ENCODE results near the gene NEK8.

NEK8 gene

DNA sequence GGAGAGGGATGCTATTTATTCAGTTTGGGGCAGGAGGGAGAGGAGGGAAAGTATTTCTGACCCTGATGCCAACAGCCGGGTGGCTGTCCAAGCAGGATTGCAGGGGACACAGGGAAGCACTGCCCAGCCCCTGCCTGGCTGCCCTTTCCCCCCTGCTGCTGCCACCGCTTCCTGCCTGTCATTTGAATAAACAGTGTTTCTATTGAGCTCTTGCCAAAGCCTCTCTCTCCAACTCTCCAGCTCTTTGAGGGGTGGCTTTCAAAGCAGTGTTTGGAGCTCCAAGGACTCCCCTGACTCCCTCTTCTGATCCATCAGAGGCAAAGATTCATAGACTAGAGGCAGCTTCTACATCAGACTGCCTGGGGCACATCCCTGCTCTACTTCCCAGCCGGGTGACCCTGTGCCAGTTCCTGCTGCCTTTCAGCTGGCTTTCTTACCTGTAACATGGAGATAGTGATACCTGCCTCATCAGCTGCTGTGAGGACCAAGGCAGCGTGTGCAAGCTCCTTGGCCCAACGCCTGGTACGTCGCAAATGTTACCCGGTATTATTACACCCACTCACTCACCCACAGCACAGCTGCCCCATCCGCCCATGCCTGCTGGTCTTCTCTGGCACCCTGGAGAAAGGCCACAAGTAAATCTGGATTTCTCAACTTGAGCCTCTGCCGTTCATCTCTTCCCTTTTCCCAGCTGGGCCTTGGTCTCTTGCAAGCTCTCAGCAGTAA is 26.4 kb upstream of the NEK8 start:
- TF ChIP-seq GLIS3 (CRISPR knock-in tag; IDR thresholded peaks at IDR 0.05) (no peak), RARB (CRISPR knock-in tag; IDR thresholded peaks at IDR 0.05) (no peak), TSHZ2 (CRISPR knock-in tag; IDR thresholded peaks at IDR 0.05) (no peak), PPARA (CRISPR knock-in tag; IDR thresholded peaks at IDR 0.05; ENCODE audit: borderline replicate concordance) (no peak), OSR1 (CRISPR knock-in tag; IDR thresholded peaks at IDR 0.05) (no peak)
- TF ChIP-seq, protein P1, sequence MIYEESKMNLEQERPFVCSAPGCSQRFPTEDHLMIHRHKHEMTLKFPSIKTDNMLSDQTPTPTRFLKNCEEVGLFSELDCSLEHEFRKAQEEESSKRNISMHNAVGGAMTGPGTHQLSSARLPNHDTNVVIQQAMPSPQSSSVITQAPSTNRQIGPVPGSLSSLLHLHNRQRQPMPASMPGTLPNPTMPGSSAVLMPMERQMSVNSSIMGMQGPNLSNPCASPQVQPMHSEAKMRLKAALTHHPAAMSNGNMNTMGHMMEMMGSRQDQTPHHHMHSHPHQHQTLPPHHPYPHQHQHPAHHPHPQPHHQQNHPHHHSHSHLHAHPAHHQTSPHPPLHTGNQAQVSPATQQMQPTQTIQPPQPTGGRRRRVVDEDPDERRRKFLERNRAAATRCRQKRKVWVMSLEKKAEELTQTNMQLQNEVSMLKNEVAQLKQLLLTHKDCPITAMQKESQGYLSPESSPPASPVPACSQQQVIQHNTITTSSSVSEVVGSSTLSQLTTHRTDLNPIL (CRISPR knock-in tag; IDR thresholded peaks at IDR 0.05; ENCODE audit: low read depth) = no peak
- TF ChIP-seq, protein P2, sequence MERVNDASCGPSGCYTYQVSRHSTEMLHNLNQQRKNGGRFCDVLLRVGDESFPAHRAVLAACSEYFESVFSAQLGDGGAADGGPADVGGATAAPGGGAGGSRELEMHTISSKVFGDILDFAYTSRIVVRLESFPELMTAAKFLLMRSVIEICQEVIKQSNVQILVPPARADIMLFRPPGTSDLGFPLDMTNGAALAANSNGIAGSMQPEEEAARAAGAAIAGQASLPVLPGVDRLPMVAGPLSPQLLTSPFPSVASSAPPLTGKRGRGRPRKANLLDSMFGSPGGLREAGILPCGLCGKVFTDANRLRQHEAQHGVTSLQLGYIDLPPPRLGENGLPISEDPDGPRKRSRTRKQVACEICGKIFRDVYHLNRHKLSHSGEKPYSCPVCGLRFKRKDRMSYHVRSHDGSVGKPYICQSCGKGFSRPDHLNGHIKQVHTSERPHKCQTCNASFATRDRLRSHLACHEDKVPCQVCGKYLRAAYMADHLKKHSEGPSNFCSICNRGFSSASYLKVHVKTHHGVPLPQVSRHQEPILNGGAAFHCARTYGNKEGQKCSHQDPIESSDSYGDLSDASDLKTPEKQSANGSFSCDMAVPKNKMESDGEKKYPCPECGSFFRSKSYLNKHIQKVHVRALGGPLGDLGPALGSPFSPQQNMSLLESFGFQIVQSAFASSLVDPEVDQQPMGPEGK (CRISPR knock-in tag; IDR thresholded peaks at IDR 0.05; ENCODE audit: borderline replicate concordance) = no peak
- TF ChIP-seq, protein P3, sequence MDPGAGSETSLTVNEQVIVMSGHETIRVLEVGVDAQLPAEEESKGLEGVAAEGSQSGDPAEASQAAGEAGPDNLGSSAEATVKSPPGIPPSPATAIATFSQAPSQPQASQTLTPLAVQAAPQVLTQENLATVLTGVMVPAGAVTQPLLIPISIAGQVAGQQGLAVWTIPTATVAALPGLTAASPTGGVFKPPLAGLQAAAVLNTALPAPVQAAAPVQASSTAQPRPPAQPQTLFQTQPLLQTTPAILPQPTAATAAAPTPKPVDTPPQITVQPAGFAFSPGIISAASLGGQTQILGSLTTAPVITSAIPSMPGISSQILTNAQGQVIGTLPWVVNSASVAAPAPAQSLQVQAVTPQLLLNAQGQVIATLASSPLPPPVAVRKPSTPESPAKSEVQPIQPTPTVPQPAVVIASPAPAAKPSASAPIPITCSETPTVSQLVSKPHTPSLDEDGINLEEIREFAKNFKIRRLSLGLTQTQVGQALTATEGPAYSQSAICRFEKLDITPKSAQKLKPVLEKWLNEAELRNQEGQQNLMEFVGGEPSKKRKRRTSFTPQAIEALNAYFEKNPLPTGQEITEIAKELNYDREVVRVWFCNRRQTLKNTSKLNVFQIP (CRISPR knock-in tag; IDR thresholded peaks at IDR 0.05; ENCODE audit: borderline replicate concordance, low read depth) = no peak
- ATAC-seq = no peak

GRCh38 chr17:28702752-28703150 is 25.8 kb upstream of the NEK8 start:
- ATAC-seq = no peak
- TF ChIP-seq RARB (CRISPR knock-in tag; IDR thresholded peaks at IDR 0.05) = no peak
- TF ChIP-seq, protein P2 (CRISPR knock-in tag; IDR thresholded peaks at IDR 0.05; ENCODE audit: borderline replicate concordance) = no peak
- no peak for TF ChIP-seq ZNF8 (CRISPR knock-in tag; IDR thresholded peaks at IDR 0.05)
- TF ChIP-seq ZC3H10 (CRISPR knock-in tag; IDR thresholded peaks at IDR 0.05) = no peak
- TF ChIP-seq CSDC2 (CRISPR knock-in tag; IDR thresholded peaks at IDR 0.05) = no peak
- no peak for TF ChIP-seq TSHZ2 (CRISPR knock-in tag; IDR thresholded peaks at IDR 0.05)
- TF ChIP-seq, protein P3 (CRISPR knock-in tag; IDR thresholded peaks at IDR 0.05; ENCODE audit: borderline replicate concordance, low read depth) = no peak
